Measurements from ENCODE around the gene JPH2.

JPH2 gene

DNA sequence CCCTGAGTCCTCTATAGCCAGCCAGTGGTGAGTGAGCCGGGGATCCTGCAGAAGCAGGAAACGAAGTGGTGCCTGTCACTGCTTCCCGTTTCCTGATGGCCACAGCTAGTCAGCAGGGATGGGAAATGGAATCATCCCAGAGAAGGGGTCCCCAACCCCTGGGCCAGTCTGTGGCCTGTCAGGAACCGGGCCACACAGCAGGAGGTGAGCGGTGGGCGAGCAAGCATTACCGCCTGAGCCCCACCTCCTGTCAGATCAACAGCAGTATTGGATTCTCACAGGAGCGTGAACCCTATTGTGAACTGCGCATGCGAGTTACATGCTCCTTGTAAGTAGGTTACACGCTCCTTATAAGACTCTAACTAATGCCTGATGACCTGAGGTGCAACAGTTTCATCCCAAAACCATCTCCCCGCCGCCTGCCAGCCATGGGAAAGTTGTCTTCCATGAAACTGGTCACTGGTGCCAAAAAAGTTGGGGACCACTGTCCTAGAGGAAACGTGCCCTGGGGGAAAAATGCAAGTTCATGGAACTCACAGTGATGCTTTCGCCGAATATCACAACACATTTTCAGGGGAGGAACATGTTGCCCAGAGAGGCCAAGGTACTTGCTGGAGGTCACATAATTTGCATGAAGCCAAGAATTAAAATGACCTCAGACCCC is 113.8 kb downstream of the JPH2 start:
- DNase-seq = no peak

DNA sequence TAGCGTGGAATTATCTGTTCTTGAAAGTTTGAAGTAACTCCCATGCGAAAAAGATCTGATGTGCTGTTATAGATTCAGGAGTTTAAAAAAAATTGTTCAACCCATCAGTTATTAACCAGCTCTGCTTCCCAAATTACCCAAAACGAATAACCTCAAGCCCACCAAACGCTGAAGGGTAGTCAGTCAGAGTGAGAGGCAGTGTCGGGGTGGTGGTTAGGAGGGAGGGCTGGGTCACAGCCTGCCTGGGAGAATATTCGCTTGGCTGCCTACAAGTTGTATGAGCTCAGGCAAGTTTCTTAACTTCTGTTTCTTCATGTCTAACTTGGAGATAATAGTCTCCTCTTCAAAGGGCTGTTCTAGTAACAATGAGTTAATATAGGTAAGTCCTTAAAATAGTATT is 114.6 kb downstream of the JPH2 start:
- DNase-seq = no peak

DNA sequence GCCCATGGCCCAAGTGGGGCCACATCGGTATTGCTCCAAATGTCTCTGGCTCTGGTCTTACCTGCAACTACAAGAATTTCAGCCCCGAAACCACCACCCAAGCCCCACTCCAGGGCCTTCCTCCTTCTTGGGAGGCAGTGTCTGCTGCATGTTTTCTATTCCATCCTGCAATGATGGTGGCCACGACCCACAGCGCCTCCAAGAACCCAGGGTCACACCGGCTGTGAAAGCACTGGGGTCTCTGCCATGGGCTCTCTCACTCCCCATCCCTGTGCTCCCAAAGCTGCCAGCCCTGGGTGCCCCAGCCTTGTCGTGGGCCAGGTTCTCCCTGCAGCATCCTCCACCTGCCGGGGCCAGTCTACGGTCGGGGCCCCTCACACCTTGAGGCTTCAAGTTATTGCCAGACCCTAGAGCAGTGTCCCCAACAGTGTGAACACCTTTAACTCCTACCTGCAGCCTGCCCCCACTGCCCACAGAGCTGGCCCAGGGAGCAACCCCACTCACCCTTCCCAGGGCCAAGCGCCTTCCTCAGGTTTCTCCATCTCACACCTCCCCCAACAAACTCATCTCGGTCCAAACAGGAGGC is 115.4 kb downstream of the JPH2 start:
- DNase-seq = no peak

DNA sequence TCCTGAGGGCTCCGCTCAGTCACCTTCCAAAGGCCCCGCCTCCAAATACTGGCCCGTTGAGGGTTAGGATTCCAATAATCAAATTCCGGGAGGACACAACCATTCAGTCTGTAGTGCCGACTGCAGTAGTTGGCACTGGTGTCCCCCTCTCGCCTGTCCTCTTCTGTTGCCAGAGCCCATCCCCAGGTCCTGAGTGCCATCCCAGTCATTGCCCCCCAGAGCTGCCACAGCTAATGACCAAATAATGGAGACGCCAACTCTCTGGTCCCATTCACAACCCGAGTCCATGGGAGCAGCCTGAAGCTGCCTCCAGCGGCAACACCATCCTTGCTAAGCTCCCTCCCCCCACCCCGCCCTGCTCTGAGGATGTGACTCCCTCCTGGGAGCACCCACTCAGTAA is 115.9 kb downstream of the JPH2 start:
- no peak for DNase-seq

DNA sequence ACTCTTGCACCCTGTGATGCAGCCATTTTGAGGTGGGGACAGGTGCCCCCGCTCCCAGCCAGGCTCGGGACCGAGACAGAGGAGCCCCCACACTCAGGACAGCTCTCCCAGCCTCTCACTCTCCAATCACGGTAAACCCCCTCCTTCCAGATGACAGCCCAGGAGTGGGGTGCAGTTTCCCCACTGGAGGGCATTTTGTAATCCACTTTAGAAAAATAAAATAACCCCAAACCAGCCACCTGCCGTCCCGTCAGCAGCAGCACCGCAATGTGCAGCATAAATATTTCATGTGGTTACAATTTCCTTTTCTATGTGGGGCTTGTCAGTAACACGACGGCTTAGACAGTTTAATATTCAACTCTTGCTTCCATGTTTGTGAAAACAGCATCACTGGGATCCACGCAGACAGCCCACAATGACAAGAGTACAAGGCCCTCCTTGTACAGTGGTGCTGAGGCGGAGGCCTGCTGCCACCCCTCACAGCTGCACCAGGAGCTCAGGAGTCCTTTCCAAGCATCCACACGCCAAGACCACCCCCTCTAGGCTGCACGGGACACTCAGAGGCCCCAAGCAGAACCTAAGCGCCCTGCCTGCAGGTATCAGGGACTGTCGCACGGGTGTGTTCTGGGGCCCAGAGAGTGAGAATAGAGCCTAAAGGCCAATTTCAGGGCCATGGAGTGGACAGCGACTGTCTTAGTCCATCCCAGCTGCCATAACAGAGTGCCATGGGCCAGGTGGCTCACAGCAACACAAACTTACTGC is 116.7 kb downstream of the JPH2 start:
- DNase-seq = peak; percentile 50

DNA sequence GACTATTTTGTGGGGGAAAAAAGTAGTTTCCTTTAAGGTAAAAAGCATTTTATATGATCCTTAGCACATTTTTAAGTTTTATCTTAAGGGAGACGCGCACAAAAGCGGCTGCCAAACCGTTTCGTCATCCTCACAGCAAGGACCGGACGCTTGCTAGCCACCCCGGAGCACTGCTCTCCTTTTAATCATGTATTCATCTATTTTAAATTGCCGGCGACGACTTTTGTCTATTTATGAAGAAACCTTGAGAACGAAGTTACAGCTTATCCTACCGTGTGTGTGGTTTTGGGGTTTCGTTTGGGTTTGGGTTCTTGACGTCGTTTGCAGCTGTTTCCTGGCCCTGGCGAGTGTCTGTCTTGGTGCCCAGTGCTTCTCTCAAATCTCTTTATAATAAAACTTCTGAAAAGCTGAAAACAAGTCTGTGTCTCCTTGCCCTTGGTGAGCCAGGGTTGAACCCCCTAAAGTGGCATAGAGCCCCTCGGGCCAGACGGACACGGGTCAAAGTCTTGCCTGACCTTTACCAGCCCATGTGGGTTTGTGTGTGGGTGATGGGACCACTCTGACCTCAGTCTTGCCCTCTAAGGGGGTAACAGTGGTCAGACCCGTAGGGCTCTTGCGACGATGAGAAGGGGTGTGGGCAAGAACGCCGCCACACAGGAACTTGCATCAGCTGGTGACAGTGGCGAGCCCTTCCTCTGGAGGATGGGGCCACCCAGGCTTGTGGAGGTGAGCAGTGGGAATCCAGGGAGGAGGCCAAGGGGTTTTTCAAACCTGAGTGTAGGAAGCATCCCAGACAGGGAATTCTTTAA is 117.6 kb downstream of the JPH2 start:
- DNase-seq = peak; percentile 73

DNA sequence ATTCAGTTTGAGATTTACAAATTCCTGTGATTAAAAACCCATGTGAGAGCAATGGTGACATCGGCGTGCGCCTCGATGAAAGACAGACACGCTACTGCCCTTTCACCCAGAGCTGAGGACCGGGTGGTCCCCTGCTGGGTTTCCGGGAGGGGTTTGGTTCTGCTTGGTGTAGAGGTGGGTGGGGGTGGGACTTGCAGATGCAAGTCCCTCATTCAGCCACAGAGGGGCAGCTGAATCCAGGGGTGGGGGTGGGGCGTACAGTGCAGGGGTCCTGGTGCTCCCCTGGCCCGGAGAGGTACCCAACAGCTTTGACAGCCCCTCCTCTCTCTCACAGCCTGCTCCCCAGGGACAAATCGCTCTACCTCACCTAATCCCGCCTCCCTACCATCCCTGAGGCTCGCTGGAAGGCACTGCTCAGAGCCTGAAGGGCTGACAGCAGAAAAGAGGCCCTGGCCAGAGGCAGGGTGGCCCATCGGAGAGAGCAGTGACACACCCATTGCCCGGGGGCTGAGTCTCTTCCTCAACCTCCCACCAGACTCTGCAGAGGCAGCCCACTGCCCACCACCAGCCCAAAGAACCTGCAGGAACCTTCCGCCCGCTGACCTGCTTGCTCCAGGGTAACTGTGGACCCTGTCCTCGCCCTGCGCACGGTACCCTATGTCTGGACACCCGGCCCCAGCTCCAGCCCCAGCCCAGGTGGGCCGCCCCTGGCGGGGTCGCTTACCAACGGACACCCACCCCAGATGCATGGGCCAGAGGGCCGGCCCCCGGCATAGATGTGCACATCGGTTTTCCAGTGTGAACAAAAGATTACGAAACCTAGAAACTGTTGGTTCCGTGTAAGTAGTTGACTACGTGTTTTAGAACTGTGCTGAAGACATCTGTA is 118.4 kb downstream of the JPH2 start:
- DNase-seq = peak; percentile 83

DNA sequence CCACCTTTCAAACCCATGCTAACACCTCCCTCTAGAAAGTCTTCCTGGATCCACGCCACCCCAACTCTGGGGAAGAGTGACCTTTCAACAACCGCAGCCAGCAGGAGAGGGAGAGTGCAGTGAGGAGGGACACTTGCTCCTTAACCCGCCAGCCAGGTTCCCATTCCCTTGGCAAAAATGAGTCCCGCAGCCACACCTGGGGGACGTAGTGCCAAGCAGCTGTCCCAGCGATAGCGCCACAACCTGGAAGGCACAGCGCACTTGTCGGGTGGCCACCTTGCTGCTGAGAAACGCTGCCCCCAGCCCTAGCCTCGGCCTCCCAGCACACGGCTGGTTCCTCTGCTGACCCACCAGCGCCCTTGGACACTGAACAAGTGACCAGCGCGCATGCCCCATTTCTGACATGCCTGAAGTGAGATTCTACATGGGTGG is 119.3 kb downstream of the JPH2 start:
- DNase-seq = no peak

DNA sequence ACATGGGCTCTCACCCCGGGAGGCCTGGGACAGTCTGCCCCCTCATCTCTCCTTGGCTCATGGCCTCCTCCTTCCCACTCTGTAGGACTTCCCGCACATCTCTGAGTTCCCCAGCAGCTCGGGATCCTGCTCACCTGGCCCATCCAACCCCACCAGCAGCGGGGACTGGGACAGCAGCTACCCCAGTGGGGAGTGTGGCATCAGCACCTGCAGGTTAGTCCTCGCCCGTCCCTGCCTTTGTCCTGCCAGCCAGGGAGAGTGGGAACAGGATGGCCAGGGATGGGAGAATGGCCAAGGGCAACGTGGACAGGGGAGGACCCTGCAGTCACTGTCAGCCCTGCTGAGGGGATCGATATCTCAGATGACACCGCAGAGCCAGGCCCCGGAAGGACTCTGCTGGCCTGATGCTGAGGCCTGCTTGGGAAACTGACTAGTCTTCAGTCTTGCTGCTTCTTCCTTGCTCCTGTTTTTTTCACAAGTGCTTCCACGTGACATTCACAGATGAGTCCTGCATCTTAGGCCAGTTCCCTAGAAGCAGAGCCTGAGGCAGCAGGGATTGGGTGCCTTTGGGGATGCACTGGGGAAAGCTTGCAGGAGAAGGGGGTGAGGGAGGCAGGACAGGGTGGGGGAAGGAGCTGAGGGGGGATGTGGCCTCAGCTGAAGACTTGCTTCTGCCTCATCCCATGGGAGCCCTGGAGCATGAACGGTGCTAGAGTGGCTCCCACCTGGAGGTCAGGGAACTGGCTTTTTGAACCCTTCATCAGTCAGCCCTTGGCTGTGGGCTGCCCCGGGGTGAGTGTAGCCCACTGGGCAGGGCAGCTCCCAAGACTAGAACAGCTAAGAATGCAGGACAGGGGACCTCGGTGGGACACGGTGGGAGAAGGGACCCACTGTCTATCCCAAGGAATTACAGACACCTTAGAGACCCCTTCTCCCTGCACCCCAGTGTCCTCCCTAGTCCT is 120.1 kb downstream of the JPH2 start:
- no peak for DNase-seq

DNA sequence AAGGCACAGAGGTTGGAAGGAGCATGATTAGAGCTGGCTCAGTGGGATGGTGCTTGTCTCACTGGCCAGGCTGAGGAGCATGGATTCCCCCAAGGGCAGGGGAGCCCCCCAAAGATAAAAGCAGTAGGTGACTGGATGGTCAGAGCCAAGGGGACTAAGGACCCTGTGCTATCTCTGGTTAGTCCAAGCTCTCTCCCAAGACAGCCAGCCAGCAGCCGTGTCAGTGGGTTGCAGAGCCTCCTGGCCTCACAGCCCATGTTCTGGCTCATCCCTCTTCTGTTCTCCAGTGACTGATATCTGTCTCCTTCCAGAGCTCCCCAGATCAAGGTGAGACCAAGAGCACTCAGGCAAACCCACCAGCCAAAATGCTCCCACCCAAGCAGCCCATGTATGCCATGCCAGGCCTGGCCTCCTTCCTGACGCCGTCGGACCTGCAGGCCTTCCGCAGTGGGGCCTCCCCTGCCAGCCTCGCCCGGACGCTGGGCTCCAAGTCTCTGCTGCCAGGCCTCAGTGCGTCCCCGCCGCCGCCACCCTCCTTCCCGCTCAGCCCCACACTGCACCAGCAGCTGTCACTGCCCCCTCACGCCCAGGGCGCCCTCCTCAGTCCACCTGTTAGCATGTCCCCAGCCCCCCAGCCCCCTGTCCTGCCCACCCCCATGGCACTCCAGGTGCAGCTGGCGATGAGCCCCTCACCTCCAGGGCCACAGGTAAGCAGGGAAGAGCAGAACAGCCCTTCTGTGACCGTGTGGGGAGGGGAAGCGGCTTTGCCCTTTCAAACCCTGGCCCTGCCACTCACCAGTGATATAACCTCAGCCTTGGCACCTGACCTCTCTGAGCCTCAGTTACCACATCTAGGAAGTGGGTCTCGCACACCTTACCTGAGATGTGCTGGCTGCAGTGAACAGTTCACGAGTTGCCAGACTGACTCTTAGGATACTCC is 121.3 kb downstream of the JPH2 start:
- no peak for DNase-seq

DNA sequence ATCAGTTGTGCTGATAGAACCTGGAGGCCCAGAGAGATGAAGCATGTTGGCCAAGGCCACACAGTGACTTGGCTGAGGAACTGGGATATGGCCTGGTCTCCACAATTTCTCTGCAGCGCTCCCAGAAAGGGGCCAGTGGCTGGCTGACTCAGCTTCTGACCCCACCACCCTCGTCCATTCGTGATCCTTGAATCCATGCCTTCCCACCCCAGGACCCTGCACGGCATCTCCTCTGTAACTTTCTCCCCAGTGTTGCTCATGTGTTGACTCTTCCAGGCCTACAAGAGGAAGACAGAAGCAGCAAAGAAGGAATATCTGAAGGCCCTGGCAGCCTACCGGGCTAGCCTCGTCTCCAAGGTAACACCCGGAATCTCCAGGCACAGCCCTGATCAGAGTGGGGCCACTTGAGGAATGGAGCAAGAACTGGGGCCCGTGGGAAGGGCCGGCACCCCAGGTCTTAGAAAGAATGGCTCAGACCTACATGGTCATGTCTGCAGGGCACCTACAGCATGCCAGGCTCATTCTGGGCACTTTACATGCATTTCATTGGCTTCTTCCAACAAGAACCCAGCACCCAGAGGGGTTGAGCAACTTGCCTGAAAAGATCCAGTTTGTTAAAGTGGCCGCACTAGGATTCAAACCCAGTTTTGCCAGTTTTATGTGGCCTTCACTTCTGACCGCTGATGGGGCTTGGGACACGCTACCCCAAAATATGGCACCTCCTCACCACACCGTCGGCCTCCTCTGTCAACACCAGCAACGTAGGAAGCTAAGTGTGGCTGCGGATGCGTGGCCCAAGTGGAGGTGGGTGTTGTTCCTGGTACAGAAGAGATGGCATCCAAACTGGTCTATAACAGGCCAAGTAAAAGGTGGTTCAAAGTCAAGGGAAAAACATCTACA is 122.2 kb downstream of the JPH2 start:
- DNase-seq = no peak

Measured in MV-4-11 (cell line).